Stomach (tissue), 4 donors: ENCODE results near the gene HES3.

ENCODE experiments used
- CTCF ChIP-seq, 7 experiments: fragments of 450-650 bp in 4 of 7; fragments of 200-600 bp in 3 of 7; sonication (generic) in 3 of 7; IDR thresholded peaks; one replicate each; pipeline ENCODE4 v1.5.1; 2016 to 2019; ENCODE audit warnings: antibody characterized with exemption in 7 of 7, control low read depth in 2 of 7, mild to moderate bottlenecking in 1 of 7
- POLR2A ChIP-seq, 4 donors: fragments of 450-650 bp; IDR thresholded peaks; one replicate each; pipeline ENCODE4 v1.6.1; 2016; ENCODE audit warnings: antibody characterized with exemption in 4 of 4, control low read depth in 2 of 4, mild to moderate bottlenecking in 1 of 4, moderate library complexity in 1 of 4

DNA sequence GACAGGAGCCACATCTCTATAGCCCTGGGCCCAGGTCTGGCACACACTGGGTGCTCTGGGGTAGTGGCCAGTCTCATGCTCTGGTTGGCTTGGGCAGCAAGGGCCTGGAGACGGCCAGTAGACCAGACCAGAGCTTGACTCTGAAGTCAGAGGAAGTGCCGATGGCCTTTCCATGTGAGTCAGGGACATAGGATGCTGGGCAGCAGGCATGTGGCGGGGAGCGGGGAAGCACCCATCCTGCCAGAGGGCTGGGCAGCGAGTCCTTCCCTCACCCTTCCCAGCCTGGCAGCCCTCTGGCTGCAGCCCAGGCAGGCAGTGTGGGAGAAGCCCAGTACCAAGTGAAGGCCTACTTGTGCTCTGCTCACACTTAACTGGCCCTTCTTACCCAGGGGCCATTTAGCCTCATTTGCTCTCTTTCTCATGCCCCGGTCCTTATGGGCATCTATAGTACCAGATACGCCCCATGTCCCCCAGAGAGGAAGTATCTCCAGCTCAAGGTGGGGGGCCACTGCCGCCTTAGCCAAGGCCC lies 13.6 kb downstream of the HES3 start:
- TF ChIP-seq CTCF (IDR thresholded peaks at IDR 0.05) (no peak), POLR2A (IDR thresholded peaks at IDR 0.05) (no peak)
